PC-9 (cell line): Measurements from ENCODE around the gene NOA1. TPM values are rescaled to one million over a fixed set of nuclear protein-coding genes. Genes with fewer than 3 reads are reported as not detected.
"Not testable (repeated sequence)": the region's sequence is repeated elsewhere in the genome, so short reads cannot be mapped to it uniquely, and the experiment has no call there.

Experiments used
- BruUV-seq: library from RNA; stranded (reverse); fragments of 400-500 nt; replicated peaks from 2 replicates; lab custom pipeline; 2021; lab: Mats Ljungman, UMichigan
- CTCF ChIA-PET: fragments of 300-600 bp; sonication (Branson Sonifier 250); formaldehyde crosslinking; loops from one replicate; lab custom pipeline; 2022; ENCODE audit warnings: antibody characterized with exemption; lab: Charles Lee
- POLR2A ChIA-PET: fragments of 300-600 bp; sonication (Branson Sonifier 250); formaldehyde crosslinking; loops from one replicate; lab custom pipeline; 2022; ENCODE audit warnings: antibody characterized with exemption; ENCODE audit not compliant: unreplicated experiment; lab: Charles Lee
- DNase-seq, 2 experiments: peaks; one replicate each; pipeline versions ENCODE4 v3.0.0 to v3.0.0-alpha.2; 2015 to 2022; ENCODE audit warnings: mixed read lengths in 1 of 2
- H2AFZ ChIP-seq: fragments of 200-600 bp; sonication (generic); 2 replicates; pipeline ENCODE4 v1.8.1; 2017; ENCODE audit warnings: antibody characterized with exemption
- H3F3A ChIP-seq: fragments of 200-600 bp; sonication (generic); 2 replicates; pipeline ENCODE4 v1.8.1; 2017; ENCODE audit warnings: antibody characterized with exemption, mild to moderate bottlenecking, low read depth; ENCODE audit not compliant: insufficient read depth
- H3K27ac ChIP-seq: fragments of 200-600 bp; sonication (generic); 2 replicates; pipeline ENCODE4 v1.6.1; 2016; ENCODE audit warnings: mixed run types
- H3K27me3 ChIP-seq: fragments of 200-600 bp; sonication (generic); 2 replicates; pipeline ENCODE4 v1.6.1; 2016; ENCODE audit warnings: low read depth, mixed run types; ENCODE audit not compliant: insufficient read depth
- H3K36me3 ChIP-seq: fragments of 200-600 bp; sonication (generic); 2 replicates; pipeline ENCODE4 v1.6.1; 2016; ENCODE audit warnings: low read depth, mixed run types
- H3K4me1 ChIP-seq: fragments of 200-600 bp; sonication (generic); replicated peaks from 2 replicates; pipeline ENCODE4 v1.6.1; 2016; ENCODE audit warnings: mixed run types; ENCODE audit not compliant: insufficient read depth
- H3K4me2 ChIP-seq: fragments of 200-600 bp; sonication (generic); 2 replicates; pipeline ENCODE4 v1.6.1; 2017; ENCODE audit warnings: mixed run types
- H3K4me3 ChIP-seq: fragments of 200-600 bp; sonication (generic); 2 replicates; pipeline ENCODE4 v1.6.1; 2016; ENCODE audit warnings: mixed run types
- H3K79me2 ChIP-seq: fragments of 200-600 bp; sonication (generic); 2 replicates; pipeline ENCODE4 v1.6.1; 2017; ENCODE audit warnings: low read depth, mixed run types
- H3K9me2 ChIP-seq: fragments of 200-600 bp; sonication (generic); 2 replicates; pipeline ENCODE4 v1.8.1; 2017; ENCODE audit warnings: mild to moderate bottlenecking; ENCODE audit not compliant: insufficient read depth
- H3K9me3 ChIP-seq: fragments of 200-600 bp; sonication (generic); 2 replicates; pipeline ENCODE4 v1.8.1; 2016; ENCODE audit warnings: low read depth; ENCODE audit not compliant: insufficient read depth
- H4K20me1 ChIP-seq: fragments of 200-600 bp; sonication (generic); 2 replicates; pipeline ENCODE4 v1.8.1; 2017; ENCODE audit not compliant: insufficient read depth
- CTCF ChIP-seq: fragments of 200-600 bp; sonication (generic); conservative IDR thresholded peaks from 2 replicates; pipeline ENCODE4 v1.6.1; 2017; ENCODE audit warnings: mixed run types, antibody characterized with exemption, mild to moderate bottlenecking, moderate library complexity
- EZH2 ChIP-seq: fragments of 200-600 bp; sonication (generic); IDR thresholded peaks from 2 replicates; pipeline ENCODE4 v1.8.0; 2017; ENCODE audit warnings: antibody characterized with exemption, low read depth
- intact Hi-C: fragments of 100-400 bp; cut with micrococcal nuclease; formaldehyde crosslinking; loops from one replicate; pipeline ENCODE4 v1.10.0; 2022; ENCODE audit not compliant: unreplicated experiment
- total RNA-seq: library from RNA; stranded (reverse); gene quantifications from 2 replicates; pipeline ENCODE4 v1.2.3, GENCODE V29; 2021

NOA1 gene
- total RNA-seq, 1 experiment from 2014 or later: 24.1 TPM

- Histone ChIP-seq H3K9me2 (no peaks in the 10 kb centered on the region), H3K27me3 (no peaks in the 10 kb centered on the region), H3K4me3 (no peak overlapping the region), H3F3A (no peaks in the 10 kb centered on the region), H3K4me1 (peaks cover 8% of the 10 kb centered on the region; the same call in 1 of the 2 replicates), H3K9me3 (no peaks in the 10 kb centered on the region), H3K27ac (no peak overlapping the region), H4K20me1 (no peaks in the 10 kb centered on the region), H3K36me3 (no peaks in the 10 kb centered on the region), H3K4me2 (no peak overlapping the region), H3K79me2 (no peaks in the 10 kb centered on the region), H2AFZ (no peak overlapping the region)
- ChIA-PET POLR2A (no interaction called here), CTCF (no interaction called here)
- TF ChIP-seq CTCF: no peak
- no peak for TF ChIP-seq EZH2
- intact Hi-C loops: no loop called here
- BruUV-seq: no TSS peak
- DNase-seq: no peak
Measured at GRCh38 chr4:56941403-56941802, 36.0 kb downstream of the NOA1 start.

- TF ChIP-seq CTCF: no peak
- TF ChIP-seq EZH2: no peak
- Histone ChIP-seq H3K4me1 (peaks cover 8% of the 10 kb centered on the region; the same call in 1 of the 2 replicates), H3K9me2 (no peaks in the 10 kb centered on the region), H3F3A (no peaks in the 10 kb centered on the region), H4K20me1 (no peaks in the 10 kb centered on the region), H3K27me3 (no peaks in the 10 kb centered on the region), H3K36me3 (no peaks in the 10 kb centered on the region), H3K79me2 (no peaks in the 10 kb centered on the region), H3K9me3 (no peaks in the 10 kb centered on the region), H2AFZ (no peak overlapping the region), H3K4me2 (no peak overlapping the region), H3K4me3 (no peak overlapping the region), H3K27ac (no peak overlapping the region)
- CTCF ChIA-PET: no interaction called here
- BruUV-seq: no TSS peak
- DNase-seq: no peak
- POLR2A ChIA-PET: no interaction called here
- intact Hi-C loops: no loop called here
Measured at GRCh38 chr4:56940971-56941370, 36.4 kb downstream of the NOA1 start.

- no peaks in the 10 kb centered on the region for H3K36me3 ChIP-seq
- peaks cover 8% of the 10 kb centered on the region; the same call in 1 of the 2 replicates for H3K4me1 ChIP-seq
- H3K9me2 ChIP-seq: no peaks in the 10 kb centered on the region
- no peaks in the 10 kb centered on the region for H3K9me3 ChIP-seq
- TF ChIP-seq EZH2 (no peak), CTCF (no peak)
- POLR2A ChIA-PET: no interaction called here
- no peaks in the 10 kb centered on the region for H3K27me3 ChIP-seq
- DNase-seq: no peak
- no peaks in the 10 kb centered on the region for H3K79me2 ChIP-seq
- H3K4me3 ChIP-seq: no peak overlapping the region
- intact Hi-C loops: no loop called here
- no peak overlapping the region for H3K27ac ChIP-seq
- no peaks in the 10 kb centered on the region for H3F3A ChIP-seq
- no TSS peak for BruUV-seq
- no peaks in the 10 kb centered on the region for H4K20me1 ChIP-seq
- CTCF ChIA-PET: no interaction called here
- H3K4me2 ChIP-seq: no peak overlapping the region
- no peak overlapping the region for H2AFZ ChIP-seq
Measured at GRCh38 chr4:56940403-56940802, 37.0 kb downstream of the NOA1 start.

GRCh38 chr4:56939826-56940225, 37.6 kb downstream of the NOA1 start:
- DNase-seq, H3K4me2 ChIP-seq, H3K27ac ChIP-seq, H4K20me1 ChIP-seq, BruUV-seq, CTCF ChIA-PET, H2AFZ ChIP-seq, H3F3A ChIP-seq, intact Hi-C loops, H3K9me2 ChIP-seq, H3K27me3 ChIP-seq, H3K4me1 ChIP-seq, H3K79me2 ChIP-seq, H3K4me3 ChIP-seq, H3K36me3 ChIP-seq, H3K9me3 ChIP-seq: not testable (repeated sequence)
- POLR2A ChIA-PET: interaction anchor here (0.5 kb wide), 1 partner anchor 31 kb away, joined by 6 read pairs; no protein-coding TSS in a partner anchor
